NCI-H1417 (cell line): Measurements from ENCODE around the gene MS4A10.
"Not testable (repeated sequence)": the region's sequence is repeated elsewhere in the genome, so short reads cannot be mapped to it uniquely, and the experiment has no call there.

ENCODE experiments used
- DNase-seq, 3 experiments: peaks; one replicate each; lab custom pipeline; 2025; lab: John Stamatoyannopoulos, UW

Gene MS4A10

DNA sequence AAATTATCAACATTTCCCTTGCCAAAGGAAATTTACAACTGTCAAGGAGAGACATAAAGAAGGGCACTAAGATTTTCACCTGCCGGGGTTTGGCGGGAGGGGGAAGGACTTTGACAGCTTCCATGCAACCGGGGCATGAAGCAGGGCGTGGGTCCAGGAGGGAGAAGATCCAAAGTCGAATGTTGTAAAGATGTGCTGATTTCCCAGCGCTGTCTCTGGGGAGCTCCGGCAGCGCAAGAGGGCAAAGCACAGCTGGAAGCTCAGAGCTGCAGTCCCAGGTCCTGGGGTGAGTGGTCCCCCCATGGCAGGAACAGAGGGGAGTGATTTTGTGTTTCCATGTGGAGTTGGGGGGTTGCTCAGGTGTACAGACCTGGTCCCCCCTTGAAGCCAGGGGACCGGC lies at the start of gene MS4A10:
Gene MS4A10 (plus strand): TSS at position 198 of the 400 bp plus-strand sequence. CDS start 5,003 bp downstream, outside the sequence.
- DNase-seq = no peak

DNA sequence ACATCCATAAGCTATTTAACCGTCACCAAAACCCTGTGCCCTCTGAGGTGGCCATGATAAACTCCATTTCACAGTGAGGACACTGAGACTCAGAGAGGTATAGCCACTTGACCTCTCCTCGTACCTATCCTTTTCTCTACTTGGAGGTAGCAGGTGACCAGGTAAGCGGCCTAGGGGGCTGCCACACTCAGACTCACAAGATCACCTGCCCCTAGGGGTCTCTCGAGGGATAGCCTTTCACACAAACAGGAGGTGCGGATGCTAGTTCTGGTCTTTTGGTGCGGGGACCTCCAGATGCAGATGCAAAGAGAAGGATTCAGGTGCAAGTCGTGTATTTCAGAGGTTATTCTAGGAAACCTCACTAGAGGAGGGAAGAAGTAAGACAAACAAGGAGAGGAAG lies 46.0 kb upstream of the MS4A10 start:
- DNase-seq = no peak

DNA sequence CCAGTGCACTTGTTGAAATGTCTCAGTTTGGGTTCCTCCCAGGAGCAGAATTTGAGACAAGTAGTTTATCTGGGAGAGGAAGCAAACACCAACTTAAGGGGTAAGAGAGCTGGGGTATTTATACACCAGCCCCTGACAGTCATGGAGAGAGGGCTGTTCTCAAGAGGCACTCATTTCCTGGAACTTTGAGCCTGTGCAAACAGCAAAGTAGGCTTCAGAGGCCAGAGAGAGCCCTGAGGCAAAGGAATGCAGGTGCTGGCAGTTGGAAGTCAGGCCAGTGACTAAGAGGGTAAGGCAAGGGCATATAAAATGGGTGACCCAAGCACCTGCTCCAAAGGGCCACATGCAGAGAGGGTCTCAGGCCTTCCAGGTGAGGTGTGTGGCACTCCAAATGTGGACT lies 44.6 kb upstream of the MS4A10 start:
- peak in 1 of 3 experiments; percentile 15 for DNase-seq

DNA sequence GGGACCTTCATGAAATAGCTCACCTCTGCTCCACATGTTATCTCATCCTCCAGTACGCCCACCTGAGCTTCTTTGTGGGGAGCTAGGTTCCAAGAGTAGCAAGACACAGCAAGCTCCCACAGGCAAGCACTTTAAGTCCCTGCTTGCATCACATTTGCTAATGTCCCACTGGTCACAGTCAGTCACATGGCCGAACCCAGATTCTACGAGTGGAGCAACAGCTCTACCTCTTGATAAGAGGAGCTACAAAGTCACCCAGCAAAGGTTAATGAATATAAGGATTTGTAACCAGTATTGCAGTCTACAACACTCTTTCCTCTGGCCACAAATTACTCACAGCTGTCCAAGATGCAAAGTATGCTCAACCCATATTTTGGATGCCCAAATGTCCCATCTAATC lies 43.7 kb upstream of the MS4A10 start:
- no peak for DNase-seq

DNA sequence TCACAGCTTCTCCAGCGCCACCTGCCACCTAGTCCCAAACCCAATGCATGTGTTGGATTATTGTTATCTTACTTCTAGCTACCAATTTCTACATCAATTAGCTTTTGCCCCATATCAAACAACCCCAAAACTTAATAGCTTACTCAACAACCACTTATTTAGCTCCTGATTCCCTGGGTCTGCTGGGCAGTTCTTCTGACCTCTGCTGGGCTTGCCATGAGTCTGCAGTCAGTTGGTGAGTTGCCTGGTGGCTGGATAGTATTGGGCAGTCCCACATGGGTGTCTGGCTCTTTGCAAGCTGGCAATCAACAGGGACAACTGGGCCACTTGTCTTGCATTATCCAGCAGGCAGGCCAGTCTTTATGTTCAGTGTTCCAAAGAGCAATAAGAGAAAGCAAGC lies 42.1 kb upstream of the MS4A10 start:
- DNase-seq = no peak

DNA sequence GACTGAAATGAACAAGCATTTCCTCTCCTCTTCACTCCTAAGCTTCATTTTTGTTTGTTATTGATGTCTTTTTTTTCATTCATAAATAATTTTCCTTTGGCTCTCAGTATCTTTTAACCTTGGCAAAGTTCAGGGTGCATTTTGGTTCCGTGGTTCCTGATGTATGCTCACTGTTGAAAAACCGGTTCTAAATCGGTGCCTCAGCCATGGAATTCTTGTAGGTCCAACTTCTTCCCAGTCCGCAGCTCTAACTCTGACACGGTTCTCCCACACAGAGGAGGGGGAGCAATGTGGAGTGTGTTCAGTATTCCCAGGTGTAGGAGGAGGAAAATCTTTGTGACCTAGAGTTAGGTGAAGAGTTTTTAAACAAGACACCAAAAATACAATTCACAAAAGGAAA lies 41.0 kb upstream of the MS4A10 start:
- no peak for DNase-seq

DNA sequence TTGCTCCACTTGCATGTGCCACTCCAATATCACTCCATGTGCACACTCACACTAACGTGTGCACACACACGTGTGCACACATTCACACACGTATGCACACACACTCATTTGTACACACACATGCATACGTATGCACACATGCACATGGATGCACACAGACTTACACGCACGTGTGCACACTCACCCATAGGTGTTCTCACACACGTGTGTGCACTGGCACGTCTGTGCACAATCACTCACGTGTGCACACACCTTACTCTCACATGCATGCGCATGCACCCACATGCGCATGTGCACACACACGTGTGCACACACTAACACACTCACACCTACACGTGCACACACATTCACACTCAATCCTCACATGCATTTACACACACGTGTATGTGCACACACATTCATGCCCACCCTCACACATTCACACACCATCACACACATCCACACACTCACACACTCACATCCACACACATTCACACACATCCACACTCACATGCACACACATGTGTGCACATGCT lies 37.7 kb upstream of the MS4A10 start:
- DNase-seq = no peak

DNA sequence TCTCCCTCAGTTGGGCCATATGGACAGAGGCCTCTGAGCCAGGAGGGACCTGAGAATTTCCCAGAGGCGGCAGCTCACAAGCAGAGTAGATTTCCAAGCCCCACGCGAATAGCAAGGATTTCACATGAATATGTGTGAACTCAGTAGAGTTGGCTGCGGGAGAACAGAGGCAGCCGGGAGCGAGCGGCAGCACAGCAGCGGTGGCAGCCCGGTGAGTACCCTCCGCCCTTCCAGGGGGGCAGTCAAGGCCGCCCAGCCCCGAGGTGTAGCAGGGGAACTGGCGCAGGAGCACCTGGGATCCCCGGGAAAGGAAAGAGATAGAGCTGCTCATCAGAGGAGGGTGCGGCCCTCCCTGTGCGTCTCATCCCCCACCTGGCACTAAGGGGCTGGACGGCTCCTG lies 36.9 kb upstream of the MS4A10 start:
- no peak for DNase-seq

DNA sequence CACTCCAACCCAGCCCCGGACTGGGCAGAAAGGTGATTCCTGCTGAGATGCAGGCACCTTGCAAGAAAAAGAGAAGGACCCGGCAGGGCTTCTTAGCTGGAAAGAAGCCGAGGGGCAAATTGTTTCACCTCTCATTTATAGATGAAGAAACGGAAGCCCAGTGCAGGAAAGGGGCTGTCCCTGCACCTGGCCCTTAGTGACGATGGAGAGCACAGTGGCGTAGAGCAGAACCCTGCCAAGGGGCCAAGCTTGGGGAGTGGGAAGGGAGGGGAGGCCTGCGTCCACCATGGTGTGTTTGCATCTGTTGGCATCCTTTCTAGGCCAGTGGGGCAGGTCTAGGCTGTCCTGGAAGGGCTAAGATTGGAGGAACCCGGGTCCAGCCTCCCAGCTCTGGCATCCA lies 36.3 kb upstream of the MS4A10 start:
- no peak for DNase-seq

DNA sequence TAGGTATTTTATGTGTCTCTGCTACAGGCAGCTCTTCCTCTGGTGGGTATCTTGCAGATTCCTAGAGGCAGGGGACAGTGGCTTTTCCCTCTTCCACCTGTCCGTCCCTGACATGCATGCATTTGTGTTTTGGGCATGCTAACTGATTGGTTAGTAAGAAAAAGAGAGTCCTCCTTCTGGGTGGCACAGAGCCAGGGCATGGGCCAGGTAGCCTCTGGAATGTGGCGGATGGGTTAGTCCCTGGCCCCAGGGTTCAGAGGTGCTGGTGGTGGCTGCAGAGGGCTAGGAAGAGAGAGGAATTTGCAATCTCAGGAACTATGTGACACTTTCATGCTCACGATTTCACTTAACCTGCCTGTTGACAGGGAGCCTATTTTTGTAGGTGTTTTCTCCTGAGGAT lies 34.2 kb upstream of the MS4A10 start:
- no peak for DNase-seq

DNA sequence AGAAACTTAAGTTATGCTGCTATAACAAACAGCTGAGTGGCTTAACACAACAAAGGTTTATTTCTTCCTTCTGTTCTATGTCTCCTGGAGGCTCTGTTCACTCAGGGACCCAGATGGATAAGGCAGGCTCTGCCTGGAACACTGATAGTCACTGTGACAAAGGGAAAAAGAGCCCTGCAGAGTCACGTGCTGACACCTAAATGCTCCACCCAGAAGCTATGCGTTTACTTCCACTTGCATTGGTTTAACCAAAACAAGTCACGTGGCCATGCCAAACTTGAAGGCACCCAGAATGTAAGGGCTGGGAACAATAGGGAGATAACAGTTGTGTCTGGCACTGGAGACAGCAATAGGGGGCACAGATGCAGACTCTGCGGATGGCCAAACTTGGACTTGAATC lies 31.8 kb upstream of the MS4A10 start:
- DNase-seq = no peak

DNA sequence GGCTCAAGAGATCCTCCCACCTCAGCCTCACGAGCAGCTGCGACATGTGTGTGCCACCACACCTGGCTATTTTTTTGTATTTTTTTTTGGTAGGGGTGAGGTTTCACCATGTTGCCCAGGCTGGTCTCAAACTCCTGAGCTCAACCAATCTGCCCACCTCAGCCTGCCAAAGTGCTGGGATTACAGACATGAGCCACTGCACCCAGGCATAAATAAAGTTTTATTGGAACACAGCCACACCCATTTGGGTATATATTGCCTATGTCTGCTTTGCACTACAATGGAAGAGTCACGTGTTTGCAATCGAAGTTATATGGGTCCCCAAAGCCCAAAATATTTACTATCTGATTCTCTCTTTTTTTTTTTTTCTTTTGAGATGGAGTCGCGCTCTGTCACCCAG lies 30.2 kb upstream of the MS4A10 start:
- no peak for DNase-seq

DNA sequence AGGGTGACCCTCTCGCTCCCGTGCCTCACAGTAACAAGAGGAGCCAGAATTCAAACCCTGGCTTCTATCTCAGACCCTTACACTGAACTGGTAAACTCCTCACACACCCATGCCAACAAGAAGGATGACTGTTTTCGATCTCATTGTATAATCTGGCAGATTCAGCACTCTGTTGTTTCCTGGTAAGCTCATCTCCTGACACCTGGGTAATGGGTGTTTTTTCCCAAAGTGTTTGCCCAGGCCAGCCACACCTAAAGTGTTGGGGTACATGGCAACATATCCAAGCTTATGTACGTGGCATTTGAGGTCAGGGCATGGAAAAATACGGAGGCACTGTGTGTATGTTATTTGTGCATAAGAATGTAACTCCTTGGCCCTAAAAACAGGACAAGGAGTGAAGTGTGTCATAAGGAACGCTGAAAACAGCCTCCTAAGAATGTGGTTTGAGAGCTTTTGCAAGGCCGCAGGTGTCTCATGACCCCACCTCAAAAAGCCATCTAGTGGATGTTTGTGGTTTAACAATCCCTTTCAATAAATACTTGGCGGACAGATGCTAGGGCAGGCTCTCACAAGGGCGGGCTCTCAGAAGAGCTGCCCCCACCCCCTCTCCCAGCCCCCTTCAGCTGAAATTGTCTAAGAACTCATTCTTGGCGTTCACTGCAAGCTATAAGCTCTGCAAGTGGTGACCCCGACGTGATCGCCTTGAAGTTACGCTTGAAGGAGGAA lies 28.7 kb upstream of the MS4A10 start, which contains the start of gene MS4A15:
Gene MS4A15 (plus strand): TSS at position 561 of the 726 bp plus-strand sequence. CDS start 6,867 bp downstream, outside the sequence.
- DNase-seq = peak in 2 of 3 experiments; percentile 18 to 27

DNA sequence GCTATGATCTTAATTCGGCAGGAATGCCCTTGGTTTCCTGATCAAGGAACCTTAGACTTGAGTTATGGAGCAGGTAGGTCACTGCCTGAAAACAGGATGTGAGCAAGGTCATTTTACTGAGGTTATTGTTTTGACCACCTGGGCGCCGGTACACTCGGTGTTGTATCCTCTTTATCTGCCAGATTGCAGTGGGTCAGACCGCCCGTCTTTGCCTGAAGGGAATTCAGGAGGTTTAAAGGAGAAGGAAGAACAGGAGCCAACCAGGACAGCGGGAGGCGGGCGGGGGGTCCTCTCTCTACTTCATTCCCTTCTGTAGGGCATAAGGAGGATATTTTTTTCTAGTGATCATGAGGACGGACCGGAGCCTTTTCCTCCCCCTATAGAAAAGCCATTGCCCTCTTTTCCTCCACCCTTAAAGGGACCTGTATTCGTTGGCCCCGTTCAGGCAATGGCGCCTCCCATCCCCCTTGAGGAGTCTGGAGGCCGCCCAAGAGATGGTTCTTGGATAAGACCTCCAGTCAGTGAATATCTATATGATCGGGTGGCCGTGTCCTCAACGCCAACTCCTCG lies 27.8 kb upstream of the MS4A10 start:
- no peak for DNase-seq

DNA sequence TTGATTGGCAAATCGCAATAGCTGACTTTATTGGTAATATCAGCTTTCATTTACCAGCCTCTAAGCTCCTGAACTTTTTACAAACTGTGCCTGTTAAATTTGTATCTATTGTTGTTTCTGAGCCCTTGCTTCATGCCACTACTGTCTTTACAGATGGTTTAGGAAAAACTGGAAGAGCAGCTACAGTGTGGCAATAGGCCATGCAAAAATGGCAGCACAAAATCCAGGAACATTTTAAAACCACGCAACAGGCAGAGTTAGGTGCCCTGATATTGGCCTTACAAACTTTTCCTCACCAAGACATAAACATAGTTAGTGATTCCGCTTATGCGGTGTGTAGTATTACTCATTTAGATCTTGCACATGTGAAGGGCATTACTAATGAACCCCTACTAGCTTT lies 26.5 kb upstream of the MS4A10 start:
- DNase-seq = not testable (repeated sequence)

DNA sequence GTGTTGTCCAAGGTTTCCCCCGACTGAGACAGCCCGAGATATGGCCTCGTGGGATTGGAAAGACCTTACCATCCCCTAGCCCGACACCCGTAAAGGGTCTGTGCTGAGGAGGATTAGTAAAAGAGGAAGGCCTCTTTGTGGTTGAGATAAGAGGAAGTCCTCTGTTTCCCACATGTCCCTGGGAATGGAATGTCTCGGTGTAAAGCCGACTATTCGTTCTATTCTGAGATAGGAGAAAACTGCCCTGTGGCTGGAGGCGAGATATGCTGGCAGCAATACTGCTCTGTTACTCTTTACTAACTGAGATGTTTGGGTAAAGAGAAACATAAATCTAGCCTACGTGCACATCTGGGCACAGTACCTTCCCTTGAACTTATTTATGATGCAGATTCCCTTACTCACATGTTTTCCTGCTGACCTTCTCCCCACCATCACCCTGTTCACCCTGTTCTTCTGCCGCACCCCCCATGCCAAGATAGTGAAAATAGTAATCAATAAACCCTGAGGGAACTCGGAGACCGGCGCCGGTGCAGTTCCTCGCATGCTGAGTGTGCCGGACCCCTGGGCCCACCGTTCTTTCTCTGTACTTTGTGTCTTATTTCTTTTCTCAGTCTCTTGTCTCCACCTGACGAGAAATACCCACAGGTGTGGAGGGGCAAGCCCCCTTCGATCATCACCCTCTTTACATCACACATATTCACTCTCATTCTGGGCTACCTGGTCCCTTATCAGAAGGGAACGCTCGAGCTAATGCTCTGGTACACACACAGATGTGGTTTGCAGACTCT lies 25.5 kb upstream of the MS4A10 start:
- DNase-seq = not testable (repeated sequence)

DNA sequence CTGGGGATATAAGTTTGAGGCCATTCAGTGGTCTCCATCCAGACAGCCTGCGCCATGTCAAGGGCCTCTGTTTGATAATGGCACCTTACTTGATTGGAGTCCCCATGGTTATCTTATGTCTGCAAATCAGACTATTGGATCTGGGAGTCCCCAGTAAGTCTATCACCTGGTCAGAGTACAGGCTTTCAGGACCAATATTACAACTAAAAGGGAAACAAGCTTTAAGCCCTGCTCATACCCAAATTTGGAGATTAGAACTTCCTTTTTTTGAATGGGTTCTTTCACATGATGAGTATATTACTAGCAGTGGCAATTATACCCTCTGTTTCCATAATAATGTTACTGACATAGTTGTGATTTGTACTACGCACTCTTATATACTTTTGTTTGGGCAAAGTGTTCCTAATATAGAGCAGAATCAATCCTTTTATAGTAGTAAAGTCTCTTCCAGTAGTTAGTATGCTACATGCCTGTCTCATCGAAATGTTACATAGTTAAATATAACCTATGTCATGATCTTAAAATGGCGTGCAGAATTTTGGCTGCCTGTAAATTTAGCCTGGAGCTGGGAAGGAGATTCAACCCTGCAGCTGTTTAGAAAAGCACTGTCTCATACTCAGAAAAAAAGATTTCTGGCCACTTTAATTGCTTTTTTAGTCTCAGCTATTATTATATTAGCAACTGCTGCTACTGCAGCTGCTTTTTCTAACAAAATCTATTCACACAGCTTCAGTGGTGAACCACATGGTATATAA lies 23.5 kb upstream of the MS4A10 start:
- peak in 1 of 3 experiments; percentile 87 for DNase-seq

DNA sequence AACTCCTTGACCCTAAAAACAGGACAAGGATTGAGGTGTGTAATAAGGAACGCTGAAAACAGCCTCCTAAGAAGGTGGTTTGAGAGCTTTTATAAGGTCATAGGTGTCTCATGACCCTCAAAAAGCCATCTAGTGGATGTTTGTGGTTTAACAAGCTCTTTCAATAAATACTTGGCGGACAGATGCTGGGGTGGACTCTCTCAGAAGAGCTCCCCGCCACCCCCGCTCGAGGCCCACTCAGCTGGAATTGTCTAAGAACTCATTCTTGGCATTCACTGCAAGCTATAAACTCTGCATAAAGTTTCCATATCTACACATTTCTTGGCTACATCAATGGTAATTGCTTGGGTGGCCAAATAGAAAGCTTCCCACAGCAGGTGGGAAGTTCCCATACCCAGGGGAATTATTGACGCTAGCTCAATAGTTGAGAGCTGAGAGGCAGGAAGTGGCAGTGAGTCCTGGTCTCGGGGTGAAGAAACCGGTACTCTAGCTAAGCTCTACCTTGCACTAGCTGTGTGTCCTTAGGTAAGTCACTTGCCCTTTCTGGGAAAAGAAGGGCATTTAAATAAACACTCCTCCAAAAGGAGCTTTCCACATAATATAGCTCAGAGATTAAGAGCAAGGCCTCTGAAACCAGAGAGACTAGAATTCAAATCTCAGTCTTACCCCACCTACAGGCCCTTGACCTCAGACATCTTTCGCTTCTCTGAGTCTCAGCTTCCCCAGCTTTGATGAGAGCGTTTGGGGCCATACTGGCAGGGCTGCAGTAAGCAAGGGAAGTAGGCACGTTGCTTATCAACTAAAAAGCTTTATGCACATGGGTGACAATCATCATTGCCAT lies 22.1 kb upstream of the MS4A10 start:
- peak in 2 of 3 experiments; percentile 87 to 97 for DNase-seq

DNA sequence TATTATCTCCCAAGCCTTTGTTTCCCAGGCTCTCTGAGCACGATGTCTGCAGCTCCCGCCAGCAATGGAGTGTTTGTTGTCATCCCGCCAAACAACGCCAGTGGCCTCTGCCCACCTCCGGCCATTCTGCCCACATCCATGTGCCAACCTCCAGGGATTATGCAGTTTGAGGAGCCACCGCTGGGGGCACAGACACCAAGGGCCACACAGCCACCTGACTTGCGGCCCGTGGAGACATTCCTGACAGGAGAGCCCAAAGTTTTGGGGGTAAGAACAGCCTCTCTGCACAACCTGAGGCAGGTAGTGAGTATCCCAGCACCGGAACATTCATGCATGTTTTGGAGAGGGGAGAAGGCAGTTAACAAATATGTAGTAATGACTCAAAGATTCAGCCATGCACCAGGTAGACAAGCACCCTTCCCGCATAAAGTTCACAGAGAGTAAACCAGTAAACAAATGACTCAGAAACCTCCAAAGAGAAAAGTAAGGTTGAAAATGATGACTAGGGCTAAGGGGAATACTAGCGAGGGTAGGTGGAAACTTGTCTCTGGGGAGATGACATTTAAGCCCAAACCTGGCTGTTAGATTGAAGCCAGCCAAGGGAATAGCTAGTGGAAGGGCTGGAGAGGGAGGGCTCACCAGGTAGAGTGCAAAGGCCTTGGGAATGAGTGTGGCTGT lies 21.3 kb upstream of the MS4A10 start:
- peak in 2 of 3 experiments; percentile 43 to 60 for DNase-seq

DNA sequence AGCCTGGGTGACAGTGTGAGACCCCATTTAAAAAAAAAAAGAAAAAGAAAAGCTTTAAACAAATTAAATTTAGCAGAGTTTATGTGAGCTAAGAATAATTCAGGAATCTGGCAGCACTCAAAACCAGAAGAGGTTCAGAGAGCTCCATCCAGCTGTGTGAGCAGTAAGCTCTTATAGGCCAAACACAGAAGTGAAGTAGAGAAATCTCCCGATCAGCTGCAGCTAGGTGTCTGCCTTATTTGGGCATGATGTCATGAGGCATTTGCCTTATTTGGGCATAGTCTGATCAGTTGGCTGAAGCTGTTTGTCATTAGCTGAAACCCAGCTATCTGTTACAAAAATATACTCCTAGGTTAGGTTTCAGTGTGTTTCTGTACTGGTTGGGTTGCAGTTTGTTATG lies 20.3 kb upstream of the MS4A10 start:
- DNase-seq = peak in 1 of 3 experiments; percentile 14
